HL-60 (cell line): ENCODE measurements around the gene GRIA1.

ENCODE experiments used
- DNase-seq, 2 experiments: peaks; one replicate each; pipeline ENCODE4 v3.0.0-alpha.2; 2010 to 2020; ENCODE audit warnings: low read depth in 1 of 2, low spot score in 1 of 2
- H3K27ac ChIP-seq: fragments of 250-450 bp; sonication (Bioruptor Pico); replicated peaks from 2 replicates; pipeline ENCODE4 v1.5.1; 2020; ENCODE audit warnings: mild to moderate bottlenecking, moderate library complexity
- H3K27me3 ChIP-seq: fragments of 250-450 bp; sonication (Bioruptor Pico); 2 replicates; pipeline ENCODE4 v1.5.1; 2021; ENCODE audit warnings: mild to moderate bottlenecking, moderate library complexity; ENCODE audit not compliant: insufficient read depth, poor library complexity, severe bottlenecking
- H3K4me3 ChIP-seq: replicated peaks from 2 replicates; pipeline ENCODE4 v1.5.1; 2011; ENCODE audit warnings: mild to moderate bottlenecking, control low read depth, low read length; ENCODE audit not compliant: insufficient read depth
- GABPA ChIP-seq: IDR thresholded peaks from 2 replicates; pipeline ENCODE4 v1.6.1; 2012; ENCODE audit warnings: low read depth
- POLR2AphosphoS5 ChIP-seq: IDR thresholded peaks from 2 replicates; pipeline ENCODE4 v1.6.1; 2012; ENCODE audit warnings: low read depth
- SPI1 ChIP-seq: IDR thresholded peaks from 2 replicates; pipeline ENCODE4 v1.6.1; 2012; ENCODE audit warnings: low read depth, mild to moderate bottlenecking, borderline replicate concordance
- TF ChIP-seq, protein P1 (sequence below): IDR thresholded peaks from 2 replicates; pipeline ENCODE4 v1.6.1; 2012; ENCODE audit warnings: low read depth; ENCODE audit not compliant: insufficient replicate concordance
- TF ChIP-seq, protein P2 (sequence below): IDR thresholded peaks from one replicate; pipeline ENCODE4 v1.5.1; 2011; ENCODE audit warnings: low read length, control low read depth, inconsistent platforms; ENCODE audit not compliant: insufficient read depth

GRIA1 gene

DNA sequence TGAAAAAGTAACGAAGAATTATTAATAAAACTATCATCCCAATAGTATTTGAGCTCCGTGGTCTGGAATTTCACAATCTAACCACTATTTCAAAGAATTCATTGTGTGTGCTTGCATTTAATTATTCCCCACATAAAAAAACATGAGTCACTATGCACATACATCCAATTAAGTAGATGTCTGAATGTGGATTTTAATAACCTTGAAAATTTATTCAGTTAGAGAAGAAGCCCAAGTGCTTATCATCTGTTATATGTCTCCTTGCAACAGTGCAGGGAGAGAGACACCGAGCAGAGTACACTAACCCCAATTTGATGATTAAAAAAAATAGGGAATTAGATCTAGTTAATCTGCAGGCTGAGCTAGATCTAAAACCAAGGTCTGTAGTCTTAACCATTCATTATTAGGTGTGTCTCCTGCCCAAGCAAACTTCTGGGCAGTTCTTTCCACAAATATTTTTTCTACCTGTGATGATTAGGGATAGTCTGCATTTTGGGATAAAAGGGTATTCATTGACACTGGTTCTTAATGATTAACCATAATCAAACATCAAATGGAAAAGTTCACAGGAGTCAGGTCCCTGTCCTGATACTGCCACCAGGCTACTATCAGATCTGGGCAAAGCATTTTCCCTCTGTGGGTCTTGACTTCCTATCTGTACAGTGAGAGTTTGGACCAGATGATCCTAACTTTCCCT lies 164.2 kb downstream of the GRIA1 start:
- no peaks in the 10 kb centered on the region for H3K27me3 ChIP-seq
- H3K27ac ChIP-seq, result no peak overlapping the region
- no peak for DNase-seq
- H3K4me3 ChIP-seq, result no peak overlapping the region
- TF ChIP-seq, protein P1, sequence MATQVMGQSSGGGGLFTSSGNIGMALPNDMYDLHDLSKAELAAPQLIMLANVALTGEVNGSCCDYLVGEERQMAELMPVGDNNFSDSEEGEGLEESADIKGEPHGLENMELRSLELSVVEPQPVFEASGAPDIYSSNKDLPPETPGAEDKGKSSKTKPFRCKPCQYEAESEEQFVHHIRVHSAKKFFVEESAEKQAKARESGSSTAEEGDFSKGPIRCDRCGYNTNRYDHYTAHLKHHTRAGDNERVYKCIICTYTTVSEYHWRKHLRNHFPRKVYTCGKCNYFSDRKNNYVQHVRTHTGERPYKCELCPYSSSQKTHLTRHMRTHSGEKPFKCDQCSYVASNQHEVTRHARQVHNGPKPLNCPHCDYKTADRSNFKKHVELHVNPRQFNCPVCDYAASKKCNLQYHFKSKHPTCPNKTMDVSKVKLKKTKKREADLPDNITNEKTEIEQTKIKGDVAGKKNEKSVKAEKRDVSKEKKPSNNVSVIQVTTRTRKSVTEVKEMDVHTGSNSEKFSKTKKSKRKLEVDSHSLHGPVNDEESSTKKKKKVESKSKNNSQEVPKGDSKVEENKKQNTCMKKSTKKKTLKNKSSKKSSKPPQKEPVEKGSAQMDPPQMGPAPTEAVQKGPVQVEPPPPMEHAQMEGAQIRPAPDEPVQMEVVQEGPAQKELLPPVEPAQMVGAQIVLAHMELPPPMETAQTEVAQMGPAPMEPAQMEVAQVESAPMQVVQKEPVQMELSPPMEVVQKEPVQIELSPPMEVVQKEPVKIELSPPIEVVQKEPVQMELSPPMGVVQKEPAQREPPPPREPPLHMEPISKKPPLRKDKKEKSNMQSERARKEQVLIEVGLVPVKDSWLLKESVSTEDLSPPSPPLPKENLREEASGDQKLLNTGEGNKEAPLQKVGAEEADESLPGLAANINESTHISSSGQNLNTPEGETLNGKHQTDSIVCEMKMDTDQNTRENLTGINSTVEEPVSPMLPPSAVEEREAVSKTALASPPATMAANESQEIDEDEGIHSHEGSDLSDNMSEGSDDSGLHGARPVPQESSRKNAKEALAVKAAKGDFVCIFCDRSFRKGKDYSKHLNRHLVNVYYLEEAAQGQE, result no peak
- TF ChIP-seq, protein P2, sequence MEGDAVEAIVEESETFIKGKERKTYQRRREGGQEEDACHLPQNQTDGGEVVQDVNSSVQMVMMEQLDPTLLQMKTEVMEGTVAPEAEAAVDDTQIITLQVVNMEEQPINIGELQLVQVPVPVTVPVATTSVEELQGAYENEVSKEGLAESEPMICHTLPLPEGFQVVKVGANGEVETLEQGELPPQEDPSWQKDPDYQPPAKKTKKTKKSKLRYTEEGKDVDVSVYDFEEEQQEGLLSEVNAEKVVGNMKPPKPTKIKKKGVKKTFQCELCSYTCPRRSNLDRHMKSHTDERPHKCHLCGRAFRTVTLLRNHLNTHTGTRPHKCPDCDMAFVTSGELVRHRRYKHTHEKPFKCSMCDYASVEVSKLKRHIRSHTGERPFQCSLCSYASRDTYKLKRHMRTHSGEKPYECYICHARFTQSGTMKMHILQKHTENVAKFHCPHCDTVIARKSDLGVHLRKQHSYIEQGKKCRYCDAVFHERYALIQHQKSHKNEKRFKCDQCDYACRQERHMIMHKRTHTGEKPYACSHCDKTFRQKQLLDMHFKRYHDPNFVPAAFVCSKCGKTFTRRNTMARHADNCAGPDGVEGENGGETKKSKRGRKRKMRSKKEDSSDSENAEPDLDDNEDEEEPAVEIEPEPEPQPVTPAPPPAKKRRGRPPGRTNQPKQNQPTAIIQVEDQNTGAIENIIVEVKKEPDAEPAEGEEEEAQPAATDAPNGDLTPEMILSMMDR, result no peak
- TF ChIP-seq POLR2AphosphoS5, result no peak

GRCh38 chr5:153655201-153655510 lies 164.7 kb downstream of the GRIA1 start:
- TF ChIP-seq SPI1 (no peak), GABPA (no peak), POLR2AphosphoS5 (no peak)
- TF ChIP-seq, protein P2, result no peak
- TF ChIP-seq, protein P1, result no peak
- Histone ChIP-seq H3K27me3 (no peaks in the 10 kb centered on the region), H3K4me3 (no peak overlapping the region), H3K27ac (no peak overlapping the region)
- DNase-seq, result no peak

- TF ChIP-seq POLR2AphosphoS5 (no peak), SPI1 (no peak), GABPA (no peak)
- TF ChIP-seq, protein P1, result no peak
- TF ChIP-seq, protein P2, result no peak
- no peaks in the 10 kb centered on the region for H3K27me3 ChIP-seq
- no peak for DNase-seq
- no peak overlapping the region for H3K4me3 ChIP-seq
- H3K27ac ChIP-seq, result no peak overlapping the region
Measured at GRCh38 chr5:153658149-153658548, 167.7 kb downstream of the GRIA1 start.
